Parathyroid adenoma (tissue), 2 donors: ENCODE data around the gene SHROOM3.

Experiments
- H2AFZ ChIP-seq: fragments of 300-600 bp; sonication (generic); one replicate; pipeline ENCODE4 v1.7.0; 2017; ENCODE audit warnings: antibody characterized with exemption, mild to moderate bottlenecking
- H3K27ac ChIP-seq: fragments of 300-600 bp; sonication (generic); one replicate; pipeline ENCODE4 v1.7.0; 2017
- H3K27me3 ChIP-seq: fragments of 300-600 bp; sonication (generic); one replicate; pipeline ENCODE4 v1.7.0; 2017; ENCODE audit warnings: low read length; ENCODE audit not compliant: control insufficient read depth, insufficient read depth
- H3K36me3 ChIP-seq: fragments of 300-600 bp; sonication (generic); one replicate; pipeline ENCODE4 v1.7.0; 2017; ENCODE audit warnings: low read length; ENCODE audit not compliant: control insufficient read depth, insufficient read depth
- H3K4me1 ChIP-seq: fragments of 300-600 bp; sonication (generic); one replicate; pipeline ENCODE4 v1.7.0; 2017; ENCODE audit warnings: control low read depth
- H3K4me2 ChIP-seq: fragments of 300-600 bp; sonication (generic); one replicate; pipeline ENCODE4 v1.7.0; 2017; ENCODE audit warnings: low read length
- H3K4me3 ChIP-seq: fragments of 300-600 bp; sonication (generic); one replicate; pipeline ENCODE4 v1.7.0; 2017; ENCODE audit warnings: low read depth, low read length
- H3K79me2 ChIP-seq: fragments of 300-600 bp; sonication (generic); one replicate; pipeline ENCODE4 v1.7.0; 2017; ENCODE audit warnings: control low read depth
- H3K9ac ChIP-seq: fragments of 300-600 bp; sonication (generic); one replicate; pipeline ENCODE4 v1.7.0; 2017; ENCODE audit warnings: mild to moderate bottlenecking
- H3K9me3 ChIP-seq: fragments of 300-600 bp; sonication (generic); one replicate; pipeline ENCODE4 v1.7.0; 2017; ENCODE audit warnings: low read length; ENCODE audit not compliant: control insufficient read depth
- TF ChIP-seq, protein P1 (sequence below): fragments of 300-600 bp; sonication (generic); IDR thresholded peaks from one replicate; pipeline ENCODE4 v1.7.0; 2017; ENCODE audit warnings: antibody characterized with exemption, mild to moderate bottlenecking
- donor health status: primary hyperparathyroidism.

Gene SHROOM3

DNA sequence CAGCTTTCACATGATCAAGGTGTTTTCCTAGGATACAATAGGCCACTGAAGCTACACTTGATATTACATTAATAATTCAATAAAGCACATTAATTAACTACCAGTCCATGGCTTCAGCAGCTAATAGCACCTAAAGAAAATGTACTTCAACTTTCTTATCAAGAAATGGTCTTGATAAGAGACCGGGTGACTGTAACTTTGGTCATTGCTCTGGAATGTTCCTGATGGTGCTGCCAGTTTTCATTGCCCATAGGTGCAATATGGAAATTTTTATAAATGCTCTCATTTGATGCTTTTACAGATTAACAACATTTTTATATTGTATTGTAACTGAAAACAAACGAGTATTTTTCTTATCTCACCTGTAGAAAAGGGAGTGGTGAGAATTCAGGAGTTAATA, 165.4 kb downstream of the SHROOM3 start:
- H3K27me3 ChIP-seq = no peaks in the 10 kb centered on the region
- H3K4me2 ChIP-seq = no peak overlapping the region
- no peak overlapping the region for H3K27ac ChIP-seq
- no peak overlapping the region for H2AFZ ChIP-seq
- H3K9ac ChIP-seq = no peak overlapping the region
- H3K4me1 ChIP-seq = no peaks in the 10 kb centered on the region
- TF ChIP-seq, protein P1, sequence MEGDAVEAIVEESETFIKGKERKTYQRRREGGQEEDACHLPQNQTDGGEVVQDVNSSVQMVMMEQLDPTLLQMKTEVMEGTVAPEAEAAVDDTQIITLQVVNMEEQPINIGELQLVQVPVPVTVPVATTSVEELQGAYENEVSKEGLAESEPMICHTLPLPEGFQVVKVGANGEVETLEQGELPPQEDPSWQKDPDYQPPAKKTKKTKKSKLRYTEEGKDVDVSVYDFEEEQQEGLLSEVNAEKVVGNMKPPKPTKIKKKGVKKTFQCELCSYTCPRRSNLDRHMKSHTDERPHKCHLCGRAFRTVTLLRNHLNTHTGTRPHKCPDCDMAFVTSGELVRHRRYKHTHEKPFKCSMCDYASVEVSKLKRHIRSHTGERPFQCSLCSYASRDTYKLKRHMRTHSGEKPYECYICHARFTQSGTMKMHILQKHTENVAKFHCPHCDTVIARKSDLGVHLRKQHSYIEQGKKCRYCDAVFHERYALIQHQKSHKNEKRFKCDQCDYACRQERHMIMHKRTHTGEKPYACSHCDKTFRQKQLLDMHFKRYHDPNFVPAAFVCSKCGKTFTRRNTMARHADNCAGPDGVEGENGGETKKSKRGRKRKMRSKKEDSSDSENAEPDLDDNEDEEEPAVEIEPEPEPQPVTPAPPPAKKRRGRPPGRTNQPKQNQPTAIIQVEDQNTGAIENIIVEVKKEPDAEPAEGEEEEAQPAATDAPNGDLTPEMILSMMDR = no peak
- no peaks in the 10 kb centered on the region for H3K36me3 ChIP-seq
- no peaks in the 10 kb centered on the region for H3K79me2 ChIP-seq
- H3K4me3 ChIP-seq = no peak overlapping the region
- H3K9me3 ChIP-seq = no peaks in the 10 kb centered on the region

DNA sequence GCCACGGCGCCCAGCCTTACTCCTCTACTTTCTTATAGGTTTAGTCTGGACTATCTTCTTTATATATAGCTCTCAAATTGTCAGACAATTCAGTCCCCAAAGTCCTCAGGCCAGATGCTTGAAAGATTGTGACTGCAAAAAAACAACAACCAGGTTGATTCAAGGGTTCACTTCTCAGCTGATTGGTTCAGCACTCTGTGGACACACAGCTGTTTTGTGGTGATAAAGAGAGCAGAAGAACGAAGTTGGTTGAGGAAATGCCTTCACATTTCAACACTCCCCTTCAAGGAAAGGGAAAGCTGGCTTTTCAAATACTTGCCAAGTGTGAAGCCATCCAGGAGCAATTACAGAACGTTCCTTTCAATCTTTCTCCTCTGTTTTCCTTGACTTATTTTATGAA, 166.8 kb downstream of the SHROOM3 start:
- no peaks in the 10 kb centered on the region for H3K36me3 ChIP-seq
- H3K9me3 ChIP-seq = no peaks in the 10 kb centered on the region
- no peaks in the 10 kb centered on the region for H3K27me3 ChIP-seq
- no peak overlapping the region for H2AFZ ChIP-seq
- no peaks in the 10 kb centered on the region for H3K4me1 ChIP-seq
- H3K27ac ChIP-seq = no peak overlapping the region
- no peaks in the 10 kb centered on the region for H3K79me2 ChIP-seq
- H3K4me2 ChIP-seq = no peak overlapping the region
- H3K4me3 ChIP-seq = no peak overlapping the region
- TF ChIP-seq, protein P1 = no peak
- no peak overlapping the region for H3K9ac ChIP-seq

DNA sequence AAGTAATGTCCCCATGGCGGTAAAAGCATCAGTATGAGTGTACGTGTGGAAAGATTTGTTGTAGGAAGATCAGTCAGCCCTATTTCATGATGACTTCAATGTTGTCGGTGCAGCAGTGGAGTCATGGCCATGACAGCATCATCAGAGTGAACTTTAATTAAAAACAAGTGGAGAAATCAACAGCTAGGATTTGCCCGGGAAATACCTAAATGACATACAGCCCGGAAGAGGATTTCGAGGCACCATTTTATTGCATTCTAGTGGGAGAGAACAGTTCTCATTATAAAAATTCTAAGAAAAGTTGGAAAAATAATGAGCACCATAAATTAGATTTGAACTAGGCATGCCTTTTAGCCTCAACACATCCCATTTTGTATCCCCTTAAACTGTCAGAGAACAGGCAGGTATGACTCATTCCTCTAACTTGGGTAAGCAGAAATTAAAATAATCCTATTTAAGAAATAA, 170.1 kb downstream of the SHROOM3 start:
- no peaks in the 10 kb centered on the region for H3K79me2 ChIP-seq
- H3K9ac ChIP-seq = no peak overlapping the region
- H3K27ac ChIP-seq = no peak overlapping the region
- no peaks in the 10 kb centered on the region for H3K4me1 ChIP-seq
- H3K36me3 ChIP-seq = no peaks in the 10 kb centered on the region
- no peak overlapping the region for H3K4me2 ChIP-seq
- H3K27me3 ChIP-seq = no peaks in the 10 kb centered on the region
- no peak overlapping the region for H3K4me3 ChIP-seq
- no peak overlapping the region for H2AFZ ChIP-seq
- no peaks in the 10 kb centered on the region for H3K9me3 ChIP-seq
- TF ChIP-seq, protein P1 = no peak

DNA sequence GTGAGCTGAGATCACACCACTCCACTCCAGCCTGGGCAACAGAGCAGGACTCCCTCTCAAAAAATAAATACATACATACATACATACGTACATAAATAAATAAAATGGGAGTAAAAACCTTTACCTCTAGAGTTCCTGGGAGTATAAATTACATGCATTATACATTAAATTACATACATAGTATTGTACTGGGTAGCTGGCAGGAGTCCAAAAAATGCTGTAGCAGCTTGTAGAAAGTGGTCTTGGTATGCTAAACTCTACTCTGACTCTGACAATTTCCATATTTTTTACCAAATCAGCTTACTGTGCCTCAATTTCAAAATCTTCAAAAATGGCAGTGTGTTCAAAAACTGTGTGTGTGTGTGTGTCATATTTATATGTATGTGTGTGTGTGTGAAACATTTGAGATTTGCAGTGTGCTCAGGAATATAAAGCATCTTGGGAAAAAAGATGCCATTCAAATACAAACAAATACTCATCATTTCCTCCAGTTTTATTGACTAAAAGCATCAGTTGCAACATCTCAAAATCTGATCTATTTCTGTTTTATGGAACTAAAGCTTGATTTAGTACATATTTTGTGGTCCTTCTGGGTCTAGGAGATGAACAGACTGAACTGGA, 171.7 kb downstream of the SHROOM3 start:
- Histone ChIP-seq H3K9ac (no peak overlapping the region), H3K9me3 (no peaks in the 10 kb centered on the region), H3K27ac (no peak overlapping the region), H3K4me3 (no peak overlapping the region), H3K4me1 (peaks cover 4% of the 10 kb centered on the region), H3K4me2 (no peak overlapping the region), H3K27me3 (no peaks in the 10 kb centered on the region), H3K36me3 (no peaks in the 10 kb centered on the region), H2AFZ (no peak overlapping the region), H3K79me2 (no peaks in the 10 kb centered on the region)
- TF ChIP-seq, protein P1 = no peak

DNA sequence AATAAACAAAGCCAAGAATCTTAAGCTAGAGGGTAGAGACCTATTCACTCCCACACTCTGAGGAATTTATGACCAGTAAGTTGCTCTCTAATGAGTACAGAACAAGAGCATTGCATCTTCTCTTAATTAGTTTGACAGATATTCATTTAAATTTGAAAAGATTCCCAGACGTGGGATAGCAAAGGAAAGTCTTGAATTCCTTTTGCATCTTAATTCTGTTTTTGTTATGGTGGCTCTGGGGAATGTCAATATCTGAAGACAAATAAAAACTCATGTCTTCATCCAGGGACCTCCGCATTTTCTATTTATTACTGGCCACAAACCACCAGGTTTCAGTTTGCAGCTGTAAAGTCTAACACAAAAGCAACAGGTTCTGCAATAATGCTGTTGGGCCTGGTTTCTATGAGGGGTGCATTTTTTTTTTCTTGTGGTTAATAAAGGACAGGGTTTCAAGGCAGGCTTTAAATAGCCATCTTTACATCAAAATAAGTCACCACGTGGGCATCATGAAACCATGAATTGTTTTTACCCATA, 172.3 kb downstream of the SHROOM3 start:
- no peak overlapping the region for H3K27ac ChIP-seq
- peaks cover 4% of the 10 kb centered on the region for H3K4me1 ChIP-seq
- H3K79me2 ChIP-seq = no peaks in the 10 kb centered on the region
- H3K4me2 ChIP-seq = no peak overlapping the region
- H3K27me3 ChIP-seq = no peaks in the 10 kb centered on the region
- TF ChIP-seq, protein P1 = no peak
- no peaks in the 10 kb centered on the region for H3K36me3 ChIP-seq
- no peak overlapping the region for H3K9ac ChIP-seq
- H3K9me3 ChIP-seq = no peaks in the 10 kb centered on the region
- H2AFZ ChIP-seq = no peak overlapping the region
- H3K4me3 ChIP-seq = no peak overlapping the region
